GM23338 (cell line): ENCODE data around the gene C3AR1. TPM values are rescaled to one million over a fixed set of nuclear protein-coding genes. Genes with fewer than 3 reads are reported as not detected.

Experiments
- CREB1 ChIP-seq: fragments of 250-450 bp; sonication (Bioruptor Pico); IDR thresholded peaks from 2 replicates; pipeline ENCODE4 v1.5.0; 2020; ENCODE audit warnings: low read depth, mild to moderate bottlenecking, moderate library complexity
- EZH2phosphoT487 ChIP-seq: fragments of 200-600 bp; sonication (generic); IDR thresholded peaks from one replicate; pipeline ENCODE4 v1.8.1; 2018; ENCODE audit warnings: antibody characterized with exemption; ENCODE audit not compliant: unreplicated experiment
- JUNB ChIP-seq: IDR thresholded peaks from one replicate; pipeline ENCODE4 v1.6.1; 2016; ENCODE audit warnings: antibody characterized with exemption; ENCODE audit not compliant: unreplicated experiment
- REST ChIP-seq: IDR thresholded peaks from one replicate; pipeline ENCODE4 v1.6.1; 2018; ENCODE audit warnings: antibody characterized with exemption; ENCODE audit not compliant: unreplicated experiment
- STAT1 ChIP-seq: IDR thresholded peaks from one replicate; pipeline ENCODE4 v1.6.1; 2016; ENCODE audit warnings: antibody characterized with exemption; ENCODE audit not compliant: unreplicated experiment
- ZNF462 ChIP-seq: fragments of 250-450 bp; sonication (Bioruptor Pico); IDR thresholded peaks from 2 replicates; pipeline ENCODE4 v1.5.0; 2020; ENCODE audit warnings: mild to moderate bottlenecking, moderate library complexity
- polyA plus RNA-seq: library from polyadenylated mRNA; unstranded; fragments of >200 nt; fragmentation: Nextera tagmentation; extraction: Ambion mirVana; gene quantifications from 2 replicates; pipeline ENCODE4 v1.2.1, GENCODE V29; 2016
- total RNA-seq: library from RNA; depleted of rRNA; stranded (reverse); fragments of >200 nt; shearing (Covaris generic); gene quantifications from 2 replicates; pipeline ENCODE4 v1.2.3, GENCODE V29; 2014

C3AR1 gene
- total and polyA plus RNA-seq, 2 experiments from 2014 or later, result not detected

- TF ChIP-seq ZNF462 (CRISPR knock-in tag) (no peak), REST (no peak), JUNB (no peak), STAT1 (no peak), CREB1 (no peak), EZH2phosphoT487 (no peak)
Observed at GRCh38 chr12:8047842-8048241, 18.3 kb downstream of the C3AR1 start (continued).
